ENCODE measurements around the gene SPIN2B.

SPIN2B gene

GRCh38 chrX:57070185-57070984 is 51.0 kb downstream of the SPIN2B start:
- no peak for DNase-seq (ENCODE audit: low spot score)
- FAIRE-seq: no peak
